ENCODE data around the gene ELK3.

GRCh38 chr12:96235484-96235826 lies 41.3 kb downstream of the ELK3 start:
- TF ChIP-seq CTCF (IDR thresholded peaks at IDR 0.05) (no peak), POLR2A (IDR thresholded peaks at IDR 0.05) (no peak)

Measured in body of pancreas (tissue), 4 donors.